Thymus (tissue), 11 donors: ENCODE results near the gene FNIP2. TPM values are rescaled to one million over a fixed set of nuclear protein-coding genes. Genes with fewer than 3 reads are reported as not detected.
"Not testable (repeated sequence)": the region's sequence is repeated elsewhere in the genome, so short reads cannot be mapped to it uniquely, and the experiment has no call there.

Experiments
- DNase-seq, 9 donors: peaks; one replicate each; pipeline ENCODE4 v3.0.0-alpha.2; 2013; ENCODE audit warnings: low spot score in 9 of 9, low read depth in 6 of 9, missing footprints in 1 of 9
- H3K27ac ChIP-seq, 2 donors: one replicate each; pipeline ENCODE4 v1.5.1; 2013; ENCODE audit warnings: control low read depth in 1 of 2, low read depth in 1 of 2, low read length in 1 of 2, mild to moderate bottlenecking in 1 of 2, moderate library complexity in 1 of 2
- H3K27me3 ChIP-seq, 2 donors: one replicate each; pipeline ENCODE4 v1.5.1; 2013; ENCODE audit warnings: low read length in 1 of 2; ENCODE audit not compliant: control insufficient read depth in 2 of 2, insufficient read depth in 1 of 2
- H3K36me3 ChIP-seq, 2 donors: one replicate each; pipeline ENCODE4 v1.5.1; 2013; ENCODE audit warnings: low read length in 1 of 2, mild to moderate bottlenecking in 1 of 2, moderate library complexity in 1 of 2; ENCODE audit not compliant: control insufficient read depth in 2 of 2, insufficient read depth in 2 of 2
- H3K4me1 ChIP-seq, 2 donors: one replicate each; pipeline ENCODE4 v1.5.1; 2013; ENCODE audit warnings: low read length in 2 of 2; ENCODE audit not compliant: control insufficient read depth in 2 of 2, insufficient read depth in 2 of 2
- H3K4me3 ChIP-seq, 2 donors: one replicate each; pipeline ENCODE4 v1.5.1; 2013; ENCODE audit warnings: low read length in 2 of 2, control low read depth in 1 of 2, mild to moderate bottlenecking in 1 of 2
- H3K9me3 ChIP-seq, 2 donors: one replicate each; pipeline ENCODE4 v1.5.1; 2013; ENCODE audit warnings: low read length in 1 of 2, mild to moderate bottlenecking in 1 of 2; ENCODE audit not compliant: control insufficient read depth in 2 of 2, insufficient read depth in 1 of 2
- WGBS: extraction: QIAGEN DNeasy Blood & Tissue Kit; methylation state at CpG from one replicate; pipeline ENCODE4 v1.1.7; 2013; 5-methylcytosine and 5-hydroxymethylcytosine counted together
- polyA plus RNA-seq: library from polyadenylated mRNA; stranded (reverse); fragments of 200-250 nt; gene quantifications from one replicate; pipeline ENCODE4 v1.2.3, GENCODE V29; 2013
- total RNA-seq: library from RNA; stranded (reverse); fragments of 120-200 nt; gene quantifications from one replicate; pipeline ENCODE4 v1.2.4, GENCODE V29; 2013
- donor health status: healthy.

The FNIP2 gene
- total and polyA plus RNA-seq, 2 donors: 11.8 to 12.6 TPM

GRCh38 chr4:158793430-158793829 is 24.6 kb downstream of the FNIP2 start:
- not testable (repeated sequence) for H3K27ac ChIP-seq, H3K36me3 ChIP-seq, H3K4me3 ChIP-seq, H3K4me1 ChIP-seq, H3K9me3 ChIP-seq, DNase-seq, H3K27me3 ChIP-seq
- WGBS: 97% methylated on average over 1 of the region's 1 CpG

DNA sequence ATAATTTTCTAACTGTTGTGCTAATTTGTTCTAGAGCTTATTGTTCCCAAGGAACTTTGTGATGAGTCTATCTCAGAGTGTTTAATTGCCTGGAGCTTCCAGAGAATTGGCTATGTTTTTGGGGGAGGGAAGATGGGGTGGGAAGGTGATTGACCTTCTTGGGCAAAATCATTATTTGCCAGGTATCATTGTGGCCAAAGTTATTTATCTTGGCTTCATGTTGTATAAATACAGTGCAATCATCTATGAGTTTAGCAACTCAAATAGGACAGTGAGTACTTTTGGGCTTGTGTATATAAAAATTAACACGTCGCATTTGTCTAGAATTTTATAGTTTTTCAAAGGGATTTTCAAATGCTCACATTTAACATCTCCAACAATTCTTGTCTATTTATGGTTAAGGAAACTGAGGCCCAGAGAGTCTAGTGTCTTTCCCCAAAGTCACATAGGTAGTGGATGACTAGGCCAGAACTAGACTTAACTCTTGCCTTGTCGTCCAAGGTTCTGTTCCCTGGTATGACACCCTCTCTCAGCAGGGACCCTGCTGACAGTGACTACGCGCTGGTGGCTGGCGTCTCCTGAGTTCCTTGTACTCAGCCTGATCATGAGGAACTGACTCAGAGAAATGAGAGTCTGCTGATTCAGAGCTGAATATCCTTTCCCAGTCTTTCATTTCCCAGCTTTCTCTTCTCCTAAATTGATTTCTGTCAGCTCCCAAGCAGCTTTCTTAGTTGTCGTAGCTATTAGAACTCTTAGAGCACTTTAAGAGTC is 27.7 kb downstream of the FNIP2 start:
- Histone ChIP-seq H3K36me3 (no peaks in the 10 kb centered on the region), H3K27ac (no peak overlapping the region), H3K4me1 (no peaks in the 10 kb centered on the region), H3K9me3 (no peaks in the 10 kb centered on the region), H3K27me3 (no peaks in the 10 kb centered on the region), H3K4me3 (no peak overlapping the region)
- DNase-seq: no peak
- WGBS: 97% methylated on average over 7 of the region's 7 CpGs

DNA sequence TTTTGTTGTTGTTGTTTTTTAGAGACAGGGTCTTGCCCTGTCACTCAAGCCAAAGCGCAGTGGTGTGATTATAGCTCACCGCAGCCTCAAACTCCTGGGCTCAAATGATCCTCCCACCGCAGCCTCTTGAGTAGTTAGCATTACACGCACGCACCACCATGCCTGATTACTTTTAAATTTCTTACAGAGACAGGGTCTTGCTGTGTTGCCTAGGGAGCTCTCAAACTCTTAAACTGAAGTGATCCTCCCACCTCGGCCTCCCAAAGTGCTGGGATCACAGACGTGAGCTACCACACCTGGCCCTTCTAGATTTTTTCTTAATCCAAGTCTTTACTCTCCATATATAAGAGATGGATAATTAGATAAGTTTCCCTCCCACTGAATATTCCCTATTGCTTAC is 29.2 kb downstream of the FNIP2 start:
- WGBS: 97% methylated on average over 7 of the region's 7 CpGs
- H3K27me3 ChIP-seq: no peaks in the 10 kb centered on the region
- DNase-seq: no peak
- no peak overlapping the region for H3K4me3 ChIP-seq
- no peaks in the 10 kb centered on the region for H3K36me3 ChIP-seq
- H3K4me1 ChIP-seq: no peaks in the 10 kb centered on the region
- no peak overlapping the region for H3K27ac ChIP-seq
- no peaks in the 10 kb centered on the region for H3K9me3 ChIP-seq

DNA sequence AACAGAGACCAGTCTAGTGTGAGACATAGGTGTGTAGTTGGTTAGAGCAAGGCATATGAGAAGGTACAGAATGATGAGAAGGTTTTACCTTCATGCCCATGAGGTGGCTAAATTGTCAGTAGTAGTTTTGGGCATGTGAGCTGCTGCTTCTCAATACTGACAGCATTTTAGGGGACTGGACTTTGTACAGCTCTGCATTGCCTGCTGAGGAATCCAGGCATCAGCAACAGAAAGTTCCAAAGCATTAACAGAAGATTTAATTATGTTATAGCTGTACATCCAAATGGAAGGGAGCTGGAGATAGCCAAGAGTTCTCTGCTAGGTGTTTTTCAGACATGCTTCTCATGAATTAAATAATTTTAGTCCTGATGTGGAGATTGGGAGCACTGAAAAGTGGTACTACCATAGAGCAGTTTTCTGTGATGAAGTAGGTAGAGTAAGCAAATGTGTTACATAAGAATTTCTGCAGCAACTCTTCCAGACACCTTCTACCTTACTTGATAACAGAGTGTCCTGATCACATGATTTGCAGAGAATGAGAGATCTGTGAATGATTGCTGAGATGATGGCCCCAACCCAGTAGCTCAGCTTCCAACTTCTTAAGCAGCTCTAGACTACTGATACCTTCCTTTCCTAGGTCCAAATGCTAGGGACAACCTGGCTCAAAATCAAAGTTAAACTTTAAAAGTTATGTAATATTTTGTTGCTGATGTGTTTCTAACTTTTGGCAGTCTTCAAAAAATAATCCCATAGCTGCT is 30.4 kb downstream of the FNIP2 start:
- DNase-seq: no peak
- Histone ChIP-seq H3K4me3 (no peak overlapping the region), H3K9me3 (no peaks in the 10 kb centered on the region), H3K36me3 (no peaks in the 10 kb centered on the region), H3K27ac (no peak overlapping the region), H3K27me3 (no peaks in the 10 kb centered on the region), H3K4me1 (no peaks in the 10 kb centered on the region)

DNA sequence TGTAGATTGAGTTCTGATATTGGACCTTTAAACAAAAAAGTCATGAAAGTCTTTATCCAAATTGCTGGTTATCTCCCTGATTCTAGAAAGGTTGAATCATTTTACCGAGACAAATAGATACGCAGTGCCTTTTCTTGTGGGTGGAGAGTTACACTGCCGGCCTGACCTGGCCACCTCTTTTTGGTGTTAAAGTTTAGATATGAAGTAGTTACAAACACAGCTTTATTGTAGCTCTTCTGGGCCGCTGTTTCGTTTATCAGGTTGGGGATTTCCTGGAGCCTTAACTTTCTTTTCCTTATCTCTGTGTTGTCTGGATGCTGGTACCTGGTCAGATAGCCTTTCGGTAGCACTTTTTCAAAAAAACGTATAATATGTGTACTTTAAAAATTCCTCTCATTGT is 31.0 kb downstream of the FNIP2 start:
- no peak overlapping the region for H3K27ac ChIP-seq

DNA sequence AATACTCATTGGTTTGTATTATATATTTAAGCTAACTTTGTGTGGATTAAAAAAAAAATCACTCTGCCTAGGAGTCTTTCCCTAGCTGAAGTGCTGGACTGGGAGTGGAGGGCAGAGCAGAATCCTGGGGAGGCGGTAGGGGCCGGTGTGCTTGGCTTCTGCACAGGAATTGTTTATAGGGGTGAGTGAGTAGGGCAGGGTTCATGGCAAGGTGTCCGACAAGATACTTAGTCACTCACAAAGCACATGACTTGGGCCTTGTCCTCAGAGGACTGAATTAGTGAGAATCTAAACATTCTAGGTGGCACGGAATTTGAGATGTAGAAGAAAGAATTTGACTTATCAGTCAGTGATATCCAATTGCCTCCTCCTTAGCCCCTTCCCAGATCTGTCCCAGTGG is 32.2 kb downstream of the FNIP2 start:
- no peak for DNase-seq
- Histone ChIP-seq H3K27me3 (no peaks in the 10 kb centered on the region), H3K36me3 (no peaks in the 10 kb centered on the region), H3K9me3 (no peaks in the 10 kb centered on the region), H3K27ac (no peak overlapping the region), H3K4me3 (no peak overlapping the region), H3K4me1 (no peaks in the 10 kb centered on the region)
- 97% methylated on average over 4 of the region's 4 CpGs for WGBS

More for the DNA sequence above, 31.0 kb downstream of the FNIP2 start:
- no peak overlapping the region for H3K4me3 ChIP-seq
- H3K9me3 ChIP-seq: no peaks in the 10 kb centered on the region
- H3K27me3 ChIP-seq: no peaks in the 10 kb centered on the region
- no peaks in the 10 kb centered on the region for H3K4me1 ChIP-seq
- 97% methylated on average over 7 of the region's 7 CpGs for WGBS
- no peak for DNase-seq
- H3K36me3 ChIP-seq: no peaks in the 10 kb centered on the region

DNA sequence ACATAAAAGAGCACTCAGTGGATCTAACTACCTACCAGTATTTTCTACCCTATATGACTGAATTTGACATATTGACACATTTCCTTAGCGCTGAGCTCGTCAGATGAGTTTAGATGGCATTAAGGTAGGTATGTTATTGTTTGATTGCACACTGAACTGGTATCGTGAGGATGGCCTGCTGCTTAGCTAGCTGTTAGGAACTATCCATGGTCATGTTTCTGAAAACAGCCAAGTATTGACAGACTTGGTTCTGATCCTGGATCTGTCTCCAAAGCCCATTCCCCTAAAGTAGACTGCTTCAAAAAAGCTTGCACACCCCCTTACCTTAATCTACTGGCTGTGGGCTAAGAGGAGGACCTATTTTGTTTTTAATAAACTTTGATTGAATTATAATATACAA is 32.9 kb downstream of the FNIP2 start:
- H3K4me1 ChIP-seq: no peaks in the 10 kb centered on the region
- WGBS: 98% methylated on average over 3 of the region's 3 CpGs
- no peak for DNase-seq
- no peaks in the 10 kb centered on the region for H3K27me3 ChIP-seq
- H3K27ac ChIP-seq: no peak overlapping the region
- no peaks in the 10 kb centered on the region for H3K36me3 ChIP-seq
- no peak overlapping the region for H3K4me3 ChIP-seq
- no peaks in the 10 kb centered on the region for H3K9me3 ChIP-seq

GRCh38 chr4:158802914-158803313 is 34.1 kb downstream of the FNIP2 start:
- Histone ChIP-seq H3K27ac (no peak overlapping the region), H3K4me1 (no peaks in the 10 kb centered on the region), H3K36me3 (no peaks in the 10 kb centered on the region), H3K9me3 (no peaks in the 10 kb centered on the region), H3K4me3 (no peak overlapping the region), H3K27me3 (no peaks in the 10 kb centered on the region)
- no peak for DNase-seq
- WGBS: 96% methylated on average over 1 of the region's 1 CpG

DNA sequence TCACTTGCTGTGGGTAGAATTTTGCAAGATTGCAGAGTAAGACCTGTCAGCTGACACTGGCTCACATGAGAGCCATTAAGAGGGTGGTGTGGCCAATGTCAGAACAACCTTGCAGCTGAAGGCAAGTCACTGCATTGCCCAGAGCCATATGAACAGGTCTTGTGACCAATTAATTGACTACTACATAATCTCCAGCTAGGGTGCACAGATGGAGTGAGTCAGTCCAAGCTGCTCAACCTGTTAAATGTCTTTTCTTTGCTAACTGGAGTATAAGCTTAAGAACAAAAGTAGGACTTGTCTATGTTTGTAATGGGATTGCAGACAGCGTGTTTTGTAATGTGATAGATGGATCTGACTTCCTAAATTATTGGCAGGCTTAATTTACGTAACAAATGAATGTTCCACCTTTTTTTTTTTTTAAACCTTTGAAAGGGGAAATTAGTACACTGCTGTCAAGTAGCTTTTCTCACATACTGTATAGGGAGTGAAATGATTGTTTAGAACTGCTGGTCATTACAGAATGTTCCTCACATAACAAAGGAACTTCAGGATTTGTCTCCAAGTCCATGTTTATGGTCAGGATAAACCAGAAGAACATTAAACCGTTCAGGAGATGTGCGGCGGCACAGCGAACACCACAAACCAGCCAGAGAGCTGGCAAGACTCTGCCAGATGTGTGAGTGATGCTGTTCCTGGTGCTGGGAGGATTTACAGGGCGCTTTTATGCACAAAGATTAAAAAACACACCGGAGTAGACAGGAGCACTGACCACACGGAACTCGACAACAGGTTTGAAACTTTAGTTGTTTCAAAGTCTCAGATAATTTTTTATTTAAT is 37.0 kb downstream of the FNIP2 start:
- Histone ChIP-seq H3K36me3 (no peaks in the 10 kb centered on the region), H3K9me3 (no peaks in the 10 kb centered on the region), H3K27ac (no peak overlapping the region), H3K4me1 (peaks cover 0 to 7% of the 10 kb centered on the region in 2 donors), H3K27me3 (no peaks in the 10 kb centered on the region), H3K4me3 (no peak overlapping the region)
- no peak for DNase-seq
- WGBS: 92% methylated on average over 10 of the region's 10 CpGs
